Measurements from ENCODE around the gene TMEM242. TPM values are rescaled to one million over a fixed set of nuclear protein-coding genes. Genes with fewer than 3 reads are reported as not detected.
A peak's percentile ranks its signal among the peaks of the same experiment; 100 is the strongest.

Gene TMEM242
- total RNA-seq, 1 experiment from 2014 or later, result 8.7 TPM

DNA sequence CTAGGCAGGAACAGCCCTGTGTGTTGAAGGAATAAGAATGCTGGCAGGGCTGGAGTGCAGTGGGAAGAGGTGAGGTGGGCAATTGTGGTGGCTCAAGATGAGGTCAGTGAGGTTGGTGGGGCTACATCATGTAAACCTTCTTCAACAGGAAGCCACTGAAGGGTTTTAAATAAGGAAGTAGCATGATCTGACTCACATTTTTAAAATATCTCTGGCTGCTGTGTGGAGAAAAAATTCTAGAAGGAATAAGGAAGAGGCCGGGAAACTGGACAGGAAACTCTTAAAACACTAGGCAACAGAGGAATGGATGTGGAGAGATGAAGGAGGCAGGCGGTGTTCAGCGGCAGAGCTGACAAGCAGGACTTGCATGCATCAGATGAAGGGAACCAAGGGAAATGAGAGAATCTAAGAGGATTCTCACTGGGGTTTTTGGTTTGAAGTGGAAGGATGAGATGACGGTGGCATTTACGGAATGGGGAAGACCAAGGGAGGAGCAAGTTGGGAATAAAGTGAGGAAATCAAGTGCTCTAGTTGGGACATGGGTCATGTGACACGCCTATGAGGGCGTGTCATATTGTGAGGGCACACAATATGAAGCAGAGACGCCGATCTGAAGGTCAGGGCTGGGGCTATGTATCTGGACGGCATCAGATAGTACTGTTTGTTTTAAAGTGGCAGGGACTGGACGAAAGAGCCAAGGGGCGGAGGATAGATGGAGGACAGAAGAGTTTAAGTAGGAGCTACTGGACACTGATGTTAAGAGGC is 18.2 kb downstream of the TMEM242 start (continued):
- TF ChIP-seq ZNF532 (CRISPR knock-in tag; IDR thresholded peaks at IDR 0.05; ENCODE audit: borderline replicate concordance) (no peak), ZNF138 (CRISPR knock-in tag; conservative IDR thresholded peaks at IDR 0.05) (no peak), SMAD3 (CRISPR knock-in tag; IDR thresholded peaks at IDR 0.05; ENCODE audit: borderline replicate concordance) (no peak), ZNF416 (CRISPR knock-in tag; IDR thresholded peaks at IDR 0.05) (no peak), ZNF671 (CRISPR knock-in tag; IDR thresholded peaks at IDR 0.05) (no peak), SOX15 (CRISPR knock-in tag; IDR thresholded peaks at IDR 0.05) (no peak), RORB (CRISPR knock-in tag; IDR thresholded peaks at IDR 0.05) (no peak), ATF2 (CRISPR knock-in tag; IDR thresholded peaks at IDR 0.05; ENCODE audit: borderline replicate concordance, low read depth) (no peak)
- TF ChIP-seq, protein P1, sequence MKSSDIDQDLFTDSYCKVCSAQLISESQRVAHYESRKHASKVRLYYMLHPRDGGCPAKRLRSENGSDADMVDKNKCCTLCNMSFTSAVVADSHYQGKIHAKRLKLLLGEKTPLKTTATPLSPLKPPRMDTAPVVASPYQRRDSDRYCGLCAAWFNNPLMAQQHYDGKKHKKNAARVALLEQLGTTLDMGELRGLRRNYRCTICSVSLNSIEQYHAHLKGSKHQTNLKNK (CRISPR knock-in tag; IDR thresholded peaks at IDR 0.05), result no peak
- TF ChIP-seq, protein P2, sequence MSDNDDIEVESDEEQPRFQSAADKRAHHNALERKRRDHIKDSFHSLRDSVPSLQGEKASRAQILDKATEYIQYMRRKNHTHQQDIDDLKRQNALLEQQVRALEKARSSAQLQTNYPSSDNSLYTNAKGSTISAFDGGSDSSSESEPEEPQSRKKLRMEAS (CRISPR knock-in tag; IDR thresholded peaks at IDR 0.05), result no peak
- TF ChIP-seq, protein P3, sequence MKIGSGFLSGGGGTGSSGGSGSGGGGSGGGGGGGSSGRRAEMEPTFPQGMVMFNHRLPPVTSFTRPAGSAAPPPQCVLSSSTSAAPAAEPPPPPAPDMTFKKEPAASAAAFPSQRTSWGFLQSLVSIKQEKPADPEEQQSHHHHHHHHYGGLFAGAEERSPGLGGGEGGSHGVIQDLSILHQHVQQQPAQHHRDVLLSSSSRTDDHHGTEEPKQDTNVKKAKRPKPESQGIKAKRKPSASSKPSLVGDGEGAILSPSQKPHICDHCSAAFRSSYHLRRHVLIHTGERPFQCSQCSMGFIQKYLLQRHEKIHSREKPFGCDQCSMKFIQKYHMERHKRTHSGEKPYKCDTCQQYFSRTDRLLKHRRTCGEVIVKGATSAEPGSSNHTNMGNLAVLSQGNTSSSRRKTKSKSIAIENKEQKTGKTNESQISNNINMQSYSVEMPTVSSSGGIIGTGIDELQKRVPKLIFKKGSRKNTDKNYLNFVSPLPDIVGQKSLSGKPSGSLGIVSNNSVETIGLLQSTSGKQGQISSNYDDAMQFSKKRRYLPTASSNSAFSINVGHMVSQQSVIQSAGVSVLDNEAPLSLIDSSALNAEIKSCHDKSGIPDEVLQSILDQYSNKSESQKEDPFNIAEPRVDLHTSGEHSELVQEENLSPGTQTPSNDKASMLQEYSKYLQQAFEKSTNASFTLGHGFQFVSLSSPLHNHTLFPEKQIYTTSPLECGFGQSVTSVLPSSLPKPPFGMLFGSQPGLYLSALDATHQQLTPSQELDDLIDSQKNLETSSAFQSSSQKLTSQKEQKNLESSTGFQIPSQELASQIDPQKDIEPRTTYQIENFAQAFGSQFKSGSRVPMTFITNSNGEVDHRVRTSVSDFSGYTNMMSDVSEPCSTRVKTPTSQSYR (CRISPR knock-in tag; IDR thresholded peaks at IDR 0.05), result no peak

GRCh38 chr6:157302736-157303135 is 20.6 kb downstream of the TMEM242 start:
- Mint-ChIP-seq H3K4me3 (no peak overlapping the region), H3K27ac (peak overlapping the region; percentile 20; the same call in 1 of the 2 replicates)

More at GRCh38 chr6:157302736-157303135, 20.6 kb downstream of the TMEM242 start:
- ChIA-PET POLR2A (no interaction called here), CTCF (interaction anchor here (0.9 to 1.0 kb wide), 2 partner anchors 21 to 67 kb away, joined by 4 to 5 read pairs; no protein-coding TSS in a partner anchor)
- ATAC-seq, result no peak
- Mint-ChIP-seq H3K4me1 (peaks cover 6% of the 10 kb centered on the region; the same call in 1 of the 2 replicates), H3K27me3 (ENCODE audit: low read depth) (no peaks in the 10 kb centered on the region), H3K9me3 (no peaks in the 10 kb centered on the region), H3K36me3 (no peaks in the 10 kb centered on the region)
- no peak for DNase-seq (ENCODE audit: low spot score)
- TF ChIP-seq OVOL2 (CRISPR knock-in tag; IDR thresholded peaks at IDR 0.05; ENCODE audit: borderline replicate concordance) (no peak), PRDM15 (CRISPR knock-in tag; IDR thresholded peaks at IDR 0.05) (0 out of 2 replicates have a peak, but pooled peaks have one; percentile 38)
